Liver (tissue), 3 donors: ENCODE results near the gene RPS6KA2.

Experiments used
- EGR1 ChIP-seq, 2 donors: IDR thresholded peaks; 2 replicates each; pipeline ENCODE4 v1.6.1; 2016 to 2018; ENCODE audit warnings: antibody characterized with exemption in 2 of 2, low read depth in 2 of 2
- FOXA1 ChIP-seq: IDR thresholded peaks from 2 replicates; pipeline ENCODE4 v1.6.1; 2016; ENCODE audit warnings: antibody characterized with exemption
- GABPA ChIP-seq, 2 donors: IDR thresholded peaks in 1 of 2; conservative IDR thresholded peaks in 1 of 2; 2 replicates each; pipeline ENCODE4 v1.6.1; 2016; ENCODE audit warnings: antibody characterized with exemption in 2 of 2, mild to moderate bottlenecking in 1 of 2, moderate library complexity in 1 of 2
- RXRA ChIP-seq, 2 donors: IDR thresholded peaks; 2 replicates each; pipeline ENCODE4 v1.6.1; 2017 to 2018; ENCODE audit warnings: antibody characterized with exemption in 2 of 2, mild to moderate bottlenecking in 1 of 2
- SP1 ChIP-seq: IDR thresholded peaks from 2 replicates; pipeline ENCODE4 v1.6.1; 2018; ENCODE audit warnings: antibody characterized with exemption, mild to moderate bottlenecking
- TAF1 ChIP-seq: conservative IDR thresholded peaks from 2 replicates; pipeline ENCODE4 v1.6.1; 2016; ENCODE audit warnings: antibody characterized with exemption, mild to moderate bottlenecking
- YY1 ChIP-seq: IDR thresholded peaks from 2 replicates; pipeline ENCODE4 v1.6.1; 2016; ENCODE audit warnings: antibody characterized with exemption, mild to moderate bottlenecking
- TF ChIP-seq, protein P1 (sequence below): IDR thresholded peaks from 2 replicates; pipeline ENCODE4 v1.6.1; 2016; ENCODE audit warnings: antibody characterized with exemption
- TF ChIP-seq, protein P2 (sequence below): fragments of 150-350 bp; IDR thresholded peaks from 2 replicates; pipeline ENCODE4 v1.5.1; 2017; ENCODE audit warnings: improper control_type of control experiment, low read depth, low read length; ENCODE audit not compliant: missing input control
- TF ChIP-seq, protein P3 (sequence below): IDR thresholded peaks from 2 replicates; pipeline ENCODE4 v1.6.1; 2016; ENCODE audit warnings: antibody characterized with exemption, mild to moderate bottlenecking
- TF ChIP-seq, protein P4 (sequence below): IDR thresholded peaks from 2 replicates; pipeline ENCODE4 v1.6.1; 2016; ENCODE audit warnings: antibody characterized with exemption
- donor health status: healthy.
- donor health status: healthy.

DNA sequence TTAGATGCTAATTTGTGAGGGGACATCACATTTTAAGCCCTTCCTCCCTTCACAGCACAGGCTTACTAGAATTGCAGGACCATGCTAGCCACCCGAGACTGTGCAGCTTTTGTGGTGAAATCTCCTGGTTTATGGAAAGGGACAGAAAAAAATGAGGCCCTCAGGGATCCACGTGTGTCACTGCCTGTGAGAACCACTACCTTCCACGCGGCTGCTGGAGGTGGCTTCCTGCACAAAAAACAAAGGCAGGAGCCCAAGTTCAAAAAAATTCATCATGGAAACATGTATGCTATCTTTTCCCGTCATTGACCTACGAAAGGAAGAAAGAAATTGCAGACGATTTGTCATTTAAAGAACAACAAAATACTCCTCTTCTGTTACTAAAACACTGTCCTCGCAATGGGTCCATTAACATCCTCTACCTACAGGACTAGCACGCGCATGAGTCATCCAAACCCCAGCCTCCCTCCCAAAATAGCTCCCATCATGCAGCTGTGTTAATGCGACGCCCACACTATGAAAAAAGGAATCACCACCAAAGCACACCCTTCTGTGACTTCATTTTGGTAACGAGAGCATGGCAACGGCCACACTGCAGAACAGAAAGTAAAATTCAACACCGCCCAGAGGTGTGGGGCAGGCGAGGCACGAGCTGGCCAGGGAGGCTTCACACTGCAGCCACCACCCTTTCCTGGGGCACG, 86.3 kb downstream of the RPS6KA2 start:
- no peak for TF ChIP-seq RXRA (IDR thresholded peaks at IDR 0.05)
- TF ChIP-seq EGR1 (IDR thresholded peaks at IDR 0.05; ENCODE audit: low read depth in 2 of 2): no peak
- TF ChIP-seq, protein P1, sequence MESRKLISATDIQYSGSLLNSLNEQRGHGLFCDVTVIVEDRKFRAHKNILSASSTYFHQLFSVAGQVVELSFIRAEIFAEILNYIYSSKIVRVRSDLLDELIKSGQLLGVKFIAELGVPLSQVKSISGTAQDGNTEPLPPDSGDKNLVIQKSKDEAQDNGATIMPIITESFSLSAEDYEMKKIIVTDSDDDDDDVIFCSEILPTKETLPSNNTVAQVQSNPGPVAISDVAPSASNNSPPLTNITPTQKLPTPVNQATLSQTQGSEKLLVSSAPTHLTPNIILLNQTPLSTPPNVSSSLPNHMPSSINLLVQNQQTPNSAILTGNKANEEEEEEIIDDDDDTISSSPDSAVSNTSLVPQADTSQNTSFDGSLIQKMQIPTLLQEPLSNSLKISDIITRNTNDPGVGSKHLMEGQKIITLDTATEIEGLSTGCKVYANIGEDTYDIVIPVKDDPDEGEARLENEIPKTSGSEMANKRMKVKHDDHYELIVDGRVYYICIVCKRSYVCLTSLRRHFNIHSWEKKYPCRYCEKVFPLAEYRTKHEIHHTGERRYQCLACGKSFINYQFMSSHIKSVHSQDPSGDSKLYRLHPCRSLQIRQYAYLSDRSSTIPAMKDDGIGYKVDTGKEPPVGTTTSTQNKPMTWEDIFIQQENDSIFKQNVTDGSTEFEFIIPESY: no peak
- TF ChIP-seq, protein P2, sequence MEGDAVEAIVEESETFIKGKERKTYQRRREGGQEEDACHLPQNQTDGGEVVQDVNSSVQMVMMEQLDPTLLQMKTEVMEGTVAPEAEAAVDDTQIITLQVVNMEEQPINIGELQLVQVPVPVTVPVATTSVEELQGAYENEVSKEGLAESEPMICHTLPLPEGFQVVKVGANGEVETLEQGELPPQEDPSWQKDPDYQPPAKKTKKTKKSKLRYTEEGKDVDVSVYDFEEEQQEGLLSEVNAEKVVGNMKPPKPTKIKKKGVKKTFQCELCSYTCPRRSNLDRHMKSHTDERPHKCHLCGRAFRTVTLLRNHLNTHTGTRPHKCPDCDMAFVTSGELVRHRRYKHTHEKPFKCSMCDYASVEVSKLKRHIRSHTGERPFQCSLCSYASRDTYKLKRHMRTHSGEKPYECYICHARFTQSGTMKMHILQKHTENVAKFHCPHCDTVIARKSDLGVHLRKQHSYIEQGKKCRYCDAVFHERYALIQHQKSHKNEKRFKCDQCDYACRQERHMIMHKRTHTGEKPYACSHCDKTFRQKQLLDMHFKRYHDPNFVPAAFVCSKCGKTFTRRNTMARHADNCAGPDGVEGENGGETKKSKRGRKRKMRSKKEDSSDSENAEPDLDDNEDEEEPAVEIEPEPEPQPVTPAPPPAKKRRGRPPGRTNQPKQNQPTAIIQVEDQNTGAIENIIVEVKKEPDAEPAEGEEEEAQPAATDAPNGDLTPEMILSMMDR: no peak
- TF ChIP-seq TAF1: no peak
- TF ChIP-seq SP1: no peak
- TF ChIP-seq, protein P3, sequence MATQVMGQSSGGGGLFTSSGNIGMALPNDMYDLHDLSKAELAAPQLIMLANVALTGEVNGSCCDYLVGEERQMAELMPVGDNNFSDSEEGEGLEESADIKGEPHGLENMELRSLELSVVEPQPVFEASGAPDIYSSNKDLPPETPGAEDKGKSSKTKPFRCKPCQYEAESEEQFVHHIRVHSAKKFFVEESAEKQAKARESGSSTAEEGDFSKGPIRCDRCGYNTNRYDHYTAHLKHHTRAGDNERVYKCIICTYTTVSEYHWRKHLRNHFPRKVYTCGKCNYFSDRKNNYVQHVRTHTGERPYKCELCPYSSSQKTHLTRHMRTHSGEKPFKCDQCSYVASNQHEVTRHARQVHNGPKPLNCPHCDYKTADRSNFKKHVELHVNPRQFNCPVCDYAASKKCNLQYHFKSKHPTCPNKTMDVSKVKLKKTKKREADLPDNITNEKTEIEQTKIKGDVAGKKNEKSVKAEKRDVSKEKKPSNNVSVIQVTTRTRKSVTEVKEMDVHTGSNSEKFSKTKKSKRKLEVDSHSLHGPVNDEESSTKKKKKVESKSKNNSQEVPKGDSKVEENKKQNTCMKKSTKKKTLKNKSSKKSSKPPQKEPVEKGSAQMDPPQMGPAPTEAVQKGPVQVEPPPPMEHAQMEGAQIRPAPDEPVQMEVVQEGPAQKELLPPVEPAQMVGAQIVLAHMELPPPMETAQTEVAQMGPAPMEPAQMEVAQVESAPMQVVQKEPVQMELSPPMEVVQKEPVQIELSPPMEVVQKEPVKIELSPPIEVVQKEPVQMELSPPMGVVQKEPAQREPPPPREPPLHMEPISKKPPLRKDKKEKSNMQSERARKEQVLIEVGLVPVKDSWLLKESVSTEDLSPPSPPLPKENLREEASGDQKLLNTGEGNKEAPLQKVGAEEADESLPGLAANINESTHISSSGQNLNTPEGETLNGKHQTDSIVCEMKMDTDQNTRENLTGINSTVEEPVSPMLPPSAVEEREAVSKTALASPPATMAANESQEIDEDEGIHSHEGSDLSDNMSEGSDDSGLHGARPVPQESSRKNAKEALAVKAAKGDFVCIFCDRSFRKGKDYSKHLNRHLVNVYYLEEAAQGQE: no peak
- TF ChIP-seq YY1: no peak
- TF ChIP-seq, protein P4, sequence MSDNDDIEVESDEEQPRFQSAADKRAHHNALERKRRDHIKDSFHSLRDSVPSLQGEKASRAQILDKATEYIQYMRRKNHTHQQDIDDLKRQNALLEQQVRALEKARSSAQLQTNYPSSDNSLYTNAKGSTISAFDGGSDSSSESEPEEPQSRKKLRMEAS: no peak
- TF ChIP-seq GABPA (IDR thresholded peaks at IDR 0.05 in 1 of 2, conservative IDR thresholded peaks at IDR 0.05 in 1 of 2): no peak
- TF ChIP-seq FOXA1: no peak
